MCF 10A (cell line): ENCODE results near the gene GSTO2. TPM values are rescaled to one million over a fixed set of nuclear protein-coding genes. Genes with fewer than 3 reads are reported as not detected.

ENCODE experiments used
- BruUV-seq: library from RNA; stranded (reverse); fragments of 400-500 nt; replicated peaks from 2 replicates; lab custom pipeline; 2021; lab: Mats Ljungman, UMichigan
- CTCF ChIA-PET: fragments of 300-600 bp; sonication (Branson Sonifier 250); formaldehyde crosslinking; extraction: SDS; loops from one replicate; lab custom pipeline; 2021; ENCODE audit warnings: antibody characterized with exemption, inconsistent platforms; lab: Yijun Ruan, JAX
- POLR2A ChIA-PET: fragments of 300-600, 350-650 bp; sonication (Branson Sonifier 250); formaldehyde crosslinking; extraction: SDS; loops from one replicate; lab custom pipeline; 2020; ENCODE audit warnings: antibody characterized with exemption, inconsistent platforms; lab: Yijun Ruan, JAX
- DNase-seq: peaks from one replicate; pipeline ENCODE4 v3.0.0-alpha.2; 2018; ENCODE audit not compliant: unreplicated experiment
- H3K27ac Mint-ChIP-seq: one replicate; pipeline ENCODE4 v1.8.0; 2022; ENCODE audit warnings: mild to moderate bottlenecking, low read depth, mixed read lengths; ENCODE audit not compliant: unreplicated experiment
- H3K27me3 Mint-ChIP-seq: one replicate; pipeline ENCODE4 v1.8.0; 2022; ENCODE audit warnings: mixed read lengths; ENCODE audit not compliant: insufficient read depth, unreplicated experiment
- H3K36me3 Mint-ChIP-seq: one replicate; pipeline ENCODE4 v1.8.0; 2022; ENCODE audit warnings: mild to moderate bottlenecking, moderate library complexity, mixed read lengths; ENCODE audit not compliant: insufficient read depth, unreplicated experiment
- H3K4me1 Mint-ChIP-seq: one replicate; pipeline ENCODE4 v1.8.0; 2022; ENCODE audit warnings: mixed read lengths; ENCODE audit not compliant: insufficient read depth, unreplicated experiment
- H3K4me3 Mint-ChIP-seq: one replicate; pipeline ENCODE4 v1.8.0; 2022; ENCODE audit warnings: mild to moderate bottlenecking, moderate library complexity, mixed read lengths; ENCODE audit not compliant: unreplicated experiment
- H3K9me3 Mint-ChIP-seq: one replicate; pipeline ENCODE4 v1.8.0; 2022; ENCODE audit warnings: mixed read lengths; ENCODE audit not compliant: unreplicated experiment
- intact Hi-C: fragments of 100-400 bp; cut with micrococcal nuclease; formaldehyde crosslinking; loops from 2 replicates; pipeline ENCODE4 v1.14.1; 2022
- total RNA-seq: library from RNA; stranded (reverse); gene quantifications from 2 replicates; pipeline ENCODE4 v1.2.3, GENCODE V29; 2022
- TF ChIP-seq, protein P1 (sequence below): fragments of 200-600 bp; IDR thresholded peaks from one replicate; pipeline ENCODE4 v1.8.0; 2022; ENCODE audit warnings: antibody characterized with exemption, mild to moderate bottlenecking; ENCODE audit not compliant: unreplicated experiment

Gene GSTO2
- total RNA-seq, 1 experiment from 2014 or later, result 40.9 TPM

DNA sequence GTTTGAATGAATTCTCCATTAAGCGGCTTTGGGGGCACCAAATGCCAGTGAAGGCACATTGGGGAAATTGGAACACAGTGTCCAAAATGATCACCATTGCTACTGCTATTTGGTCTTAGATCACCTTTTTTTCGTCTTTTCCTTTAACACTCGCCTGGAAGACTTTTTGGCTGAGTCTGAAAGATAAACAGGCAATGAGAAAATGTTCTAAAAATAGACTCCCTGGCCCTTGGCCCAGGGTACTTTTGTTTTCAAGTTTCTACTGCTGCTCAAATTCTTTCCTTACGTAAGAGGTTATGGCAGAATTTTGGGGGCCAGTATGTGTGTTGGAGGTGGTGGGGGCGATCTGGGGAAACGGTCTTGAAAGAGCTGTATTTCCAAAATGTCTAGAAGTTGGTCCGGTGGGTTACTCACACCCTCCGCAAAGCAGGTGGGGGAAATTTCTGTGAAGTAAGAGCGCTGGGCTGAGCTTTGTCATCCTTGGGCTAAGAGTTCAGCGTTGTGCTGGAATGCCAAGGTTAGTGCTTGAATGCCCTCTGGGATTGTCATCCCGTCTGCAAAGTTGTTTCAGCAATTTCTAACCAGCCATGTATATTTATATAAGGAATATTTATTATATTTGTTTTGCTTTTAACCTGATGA lies 70.6 kb downstream of the GSTO2 start:
- CTCF ChIA-PET, result interaction anchor here (2.0 to 6.6 kb wide), 8 partner anchors 8 to 65 kb away, joined by 8 to 46 read pairs (median 23); no protein-coding TSS in a partner anchor
- no TSS peak for BruUV-seq
- peak overlapping the region; percentile 80 for H3K4me3 Mint-ChIP-seq
- intact Hi-C loops, result loop anchor here (1.0 to 10.0 kb wide), 3 partner anchors 10 to 455 kb away; no protein-coding TSS in a partner anchor
- H3K36me3 Mint-ChIP-seq, result peaks cover 6% of the 10 kb centered on the region
- no peaks in the 10 kb centered on the region for H3K27me3 Mint-ChIP-seq
- peak overlapping the region; percentile 97 for H3K27ac Mint-ChIP-seq
- no peaks in the 10 kb centered on the region for H3K9me3 Mint-ChIP-seq
- TF ChIP-seq, protein P1, sequence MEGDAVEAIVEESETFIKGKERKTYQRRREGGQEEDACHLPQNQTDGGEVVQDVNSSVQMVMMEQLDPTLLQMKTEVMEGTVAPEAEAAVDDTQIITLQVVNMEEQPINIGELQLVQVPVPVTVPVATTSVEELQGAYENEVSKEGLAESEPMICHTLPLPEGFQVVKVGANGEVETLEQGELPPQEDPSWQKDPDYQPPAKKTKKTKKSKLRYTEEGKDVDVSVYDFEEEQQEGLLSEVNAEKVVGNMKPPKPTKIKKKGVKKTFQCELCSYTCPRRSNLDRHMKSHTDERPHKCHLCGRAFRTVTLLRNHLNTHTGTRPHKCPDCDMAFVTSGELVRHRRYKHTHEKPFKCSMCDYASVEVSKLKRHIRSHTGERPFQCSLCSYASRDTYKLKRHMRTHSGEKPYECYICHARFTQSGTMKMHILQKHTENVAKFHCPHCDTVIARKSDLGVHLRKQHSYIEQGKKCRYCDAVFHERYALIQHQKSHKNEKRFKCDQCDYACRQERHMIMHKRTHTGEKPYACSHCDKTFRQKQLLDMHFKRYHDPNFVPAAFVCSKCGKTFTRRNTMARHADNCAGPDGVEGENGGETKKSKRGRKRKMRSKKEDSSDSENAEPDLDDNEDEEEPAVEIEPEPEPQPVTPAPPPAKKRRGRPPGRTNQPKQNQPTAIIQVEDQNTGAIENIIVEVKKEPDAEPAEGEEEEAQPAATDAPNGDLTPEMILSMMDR, result no peak
- peaks cover 36% of the 10 kb centered on the region for H3K4me1 Mint-ChIP-seq
- DNase-seq, result peak; percentile 78
- POLR2A ChIA-PET, result interaction anchor here (0.7 to 6.9 kb wide), 16 partner anchors 9 to 86 kb away, joined by 3 to 146 read pairs (median 10); partner anchors contain the start of genes CFAP58 and GSTO1

DNA sequence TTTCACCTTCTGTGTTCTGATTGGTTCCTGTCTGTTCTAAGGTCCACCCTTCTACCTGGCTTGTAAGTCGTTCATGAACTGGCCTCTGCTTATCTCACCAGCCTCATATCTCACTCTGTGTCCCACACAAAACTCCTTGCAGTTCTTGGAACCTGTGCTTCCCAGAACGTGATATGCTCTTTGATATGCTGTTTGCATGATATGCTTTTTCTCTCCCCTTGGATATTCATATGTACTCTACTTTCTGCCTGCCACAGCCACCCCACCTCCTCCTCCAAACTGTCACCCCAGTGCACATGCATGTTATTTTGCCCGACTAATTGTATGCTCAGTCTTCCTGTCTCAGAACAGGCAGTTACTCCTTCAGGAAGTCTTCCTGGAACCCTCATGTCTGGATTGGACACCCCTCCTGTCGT lies 71.1 kb downstream of the GSTO2 start:
- POLR2A ChIA-PET, result interaction anchor here (0.7 to 6.9 kb wide), 14 partner anchors 9 to 86 kb away, joined by 3 to 146 read pairs (median 9); partner anchors contain the start of gene CFAP58
- H3K4me3 Mint-ChIP-seq, result peak overlapping the region; percentile 80
- H3K27ac Mint-ChIP-seq, result peak overlapping the region; percentile 97
- CTCF ChIA-PET, result interaction anchor here (2.5 to 6.6 kb wide), 6 partner anchors 10 to 65 kb away, joined by 14 to 46 read pairs (median 28); no protein-coding TSS in a partner anchor
- intact Hi-C loops, result no loop called here
- H3K27me3 Mint-ChIP-seq, result no peaks in the 10 kb centered on the region
- no peak for DNase-seq
- H3K9me3 Mint-ChIP-seq, result no peaks in the 10 kb centered on the region
- H3K36me3 Mint-ChIP-seq, result peaks cover 5% of the 10 kb centered on the region
- no TSS peak for BruUV-seq
- H3K4me1 Mint-ChIP-seq, result peaks cover 33% of the 10 kb centered on the region
- TF ChIP-seq, protein P1, result no peak

DNA sequence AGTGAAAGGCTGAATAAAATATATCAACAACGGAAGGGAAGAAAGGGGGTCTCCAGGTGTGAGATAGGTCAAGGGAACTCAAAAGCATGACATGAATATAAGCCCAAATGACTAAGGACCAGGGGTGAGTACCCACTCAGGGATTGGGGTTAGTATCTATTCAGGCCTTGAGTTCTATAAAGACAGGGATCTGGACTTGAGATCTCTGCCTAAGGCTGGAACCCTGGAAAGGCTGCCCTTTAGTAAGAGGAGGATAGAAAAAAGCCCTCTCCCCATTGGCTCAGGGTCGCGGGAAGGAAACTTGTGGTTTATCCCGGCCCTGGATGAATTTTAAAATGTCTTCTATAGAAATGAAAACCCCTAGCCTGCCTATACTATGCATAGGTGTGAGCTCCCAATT lies 71.7 kb downstream of the GSTO2 start:
- Mint-ChIP-seq H3K4me3 (no peak overlapping the region), H3K9me3 (no peaks in the 10 kb centered on the region), H3K27me3 (no peaks in the 10 kb centered on the region), H3K27ac (no peak overlapping the region), H3K4me1 (peaks cover 27% of the 10 kb centered on the region), H3K36me3 (no peaks in the 10 kb centered on the region)
- BruUV-seq, result no TSS peak
- intact Hi-C loops, result no loop called here
- TF ChIP-seq, protein P1, result no peak
- no peak for DNase-seq
- POLR2A ChIA-PET, result interaction anchor here (0.6 to 1.3 kb wide), 8 partner anchors 9 to 67 kb away, joined by 3 to 12 read pairs (median 3); no protein-coding TSS in a partner anchor
- CTCF ChIA-PET, result interaction anchor here (0.6 to 3.5 kb wide), 10 partner anchors 9 to 491 kb away, joined by 3 to 27 read pairs (median 6); no protein-coding TSS in a partner anchor

DNA sequence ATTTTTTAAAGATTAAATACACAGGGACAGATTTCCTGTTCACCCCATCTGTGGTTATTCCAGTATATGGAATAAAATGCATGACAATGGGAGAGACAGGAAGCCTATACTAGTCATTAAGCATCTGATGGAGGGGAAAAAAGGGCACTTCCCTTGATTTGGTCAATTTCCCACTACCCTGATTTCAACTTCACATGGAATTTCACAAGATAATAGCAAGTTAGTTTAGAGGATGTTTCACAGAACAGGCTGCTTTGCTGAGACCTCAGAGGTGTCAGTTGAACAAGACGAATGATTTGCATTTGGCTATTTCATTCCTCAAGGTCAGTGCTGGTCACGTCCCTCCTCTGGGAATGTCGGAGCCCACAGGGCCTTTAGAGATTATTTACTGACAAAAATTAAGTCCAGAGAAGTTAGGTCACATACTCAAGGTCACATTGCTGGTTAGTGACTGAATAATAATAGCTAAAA lies 74.0 kb downstream of the GSTO2 start:
- ChIA-PET CTCF (interaction anchor here (0.7 to 3.5 kb wide), 5 partner anchors 11 to 68 kb away, joined by 3 to 27 read pairs (median 8); no protein-coding TSS in a partner anchor), POLR2A (interaction anchor here (0.7 to 1.4 kb wide), 2 partner anchors 13 to 20 kb away, joined by 3 read pairs; no protein-coding TSS in a partner anchor)
- intact Hi-C loops, result no loop called here
- Mint-ChIP-seq H3K36me3 (no peaks in the 10 kb centered on the region), H3K4me3 (no peak overlapping the region), H3K4me1 (peaks cover 21% of the 10 kb centered on the region), H3K27me3 (no peaks in the 10 kb centered on the region), H3K9me3 (no peaks in the 10 kb centered on the region), H3K27ac (no peak overlapping the region)
- TF ChIP-seq, protein P1, result no peak
- DNase-seq, result no peak
- no TSS peak for BruUV-seq
